Lower leg skin (tissue), 4 donors: ENCODE measurements around the gene F13A1. TPM values are rescaled to one million over a fixed set of nuclear protein-coding genes. Genes with fewer than 3 reads are reported as not detected.

Experiments used
- DNase-seq, 2 donors: peaks; one replicate each; pipeline ENCODE4 v3.0.0-alpha.2; 2019; ENCODE audit warnings: low spot score in 2 of 2
- H3K4me3 ChIP-seq: fragments of 200-600 bp; sonication (generic); 2 replicates; pipeline ENCODE4 v1.5.1; 2017; ENCODE audit warnings: mild to moderate bottlenecking, low read depth; ENCODE audit not compliant: poor library complexity, severe bottlenecking
- POLR2A ChIP-seq, 2 donors: fragments of 450-650 bp; IDR thresholded peaks; one replicate each; pipeline ENCODE4 v1.6.1; 2016 to 2017; ENCODE audit warnings: antibody characterized with exemption in 2 of 2, mild to moderate bottlenecking in 1 of 2, moderate library complexity in 1 of 2
- WGBS, 2 donors: methylation state at CpG; one replicate each; pipeline ENCODE4 v1.1.5; 2018; 5-methylcytosine and 5-hydroxymethylcytosine counted together
- intact Hi-C: fragments of 100-400 bp; cut with DNase I; formaldehyde crosslinking; loops from one replicate; pipeline ENCODE4 v1.15.0; 2023; ENCODE audit warnings: low total_unique reads
- total RNA-seq, 4 donors: library from RNA; depleted of rRNA; stranded (reverse); fragments of >200 nt; gene quantifications; one replicate each; pipeline ENCODE4 v1.1.0, GENCODE V29; 2016
- TF ChIP-seq, protein P1 (sequence below), 3 donors: fragments of 450-650 bp; IDR thresholded peaks; one replicate each; pipeline ENCODE4 v1.5.1; 2016; ENCODE audit warnings: antibody characterized with exemption in 3 of 3, mild to moderate bottlenecking in 3 of 3, moderate library complexity in 2 of 3

The F13A1 gene
- total RNA-seq, 4 donors from 2014 or later: 7.8 to 46.5 (median 16.0) TPM

DNA sequence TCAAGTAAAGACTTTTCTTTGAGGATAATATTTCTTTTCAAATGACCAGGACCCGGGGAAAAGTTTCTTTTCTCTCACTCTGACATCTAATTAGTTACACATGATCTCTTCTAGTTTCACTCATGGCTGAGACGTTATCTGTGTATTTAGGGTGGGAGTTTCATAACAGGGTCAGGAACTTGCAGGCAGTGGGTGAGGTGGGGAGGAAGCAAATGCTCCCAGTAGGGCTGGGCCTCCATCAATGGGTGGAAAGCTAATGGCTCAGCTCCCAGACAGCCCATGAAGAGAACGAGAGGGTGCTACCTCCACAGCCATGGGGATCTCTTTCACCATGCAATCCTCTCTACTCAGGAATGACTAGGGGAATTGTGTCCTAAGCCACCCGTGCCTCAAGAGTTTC lies 119.3 kb downstream of the F13A1 start:
- no peak for DNase-seq
- intact Hi-C loops: no loop called here
- H3K4me3 ChIP-seq: no peak overlapping the region
- no peak for TF ChIP-seq POLR2A (IDR thresholded peaks at IDR 0.05)
- TF ChIP-seq, protein P1, sequence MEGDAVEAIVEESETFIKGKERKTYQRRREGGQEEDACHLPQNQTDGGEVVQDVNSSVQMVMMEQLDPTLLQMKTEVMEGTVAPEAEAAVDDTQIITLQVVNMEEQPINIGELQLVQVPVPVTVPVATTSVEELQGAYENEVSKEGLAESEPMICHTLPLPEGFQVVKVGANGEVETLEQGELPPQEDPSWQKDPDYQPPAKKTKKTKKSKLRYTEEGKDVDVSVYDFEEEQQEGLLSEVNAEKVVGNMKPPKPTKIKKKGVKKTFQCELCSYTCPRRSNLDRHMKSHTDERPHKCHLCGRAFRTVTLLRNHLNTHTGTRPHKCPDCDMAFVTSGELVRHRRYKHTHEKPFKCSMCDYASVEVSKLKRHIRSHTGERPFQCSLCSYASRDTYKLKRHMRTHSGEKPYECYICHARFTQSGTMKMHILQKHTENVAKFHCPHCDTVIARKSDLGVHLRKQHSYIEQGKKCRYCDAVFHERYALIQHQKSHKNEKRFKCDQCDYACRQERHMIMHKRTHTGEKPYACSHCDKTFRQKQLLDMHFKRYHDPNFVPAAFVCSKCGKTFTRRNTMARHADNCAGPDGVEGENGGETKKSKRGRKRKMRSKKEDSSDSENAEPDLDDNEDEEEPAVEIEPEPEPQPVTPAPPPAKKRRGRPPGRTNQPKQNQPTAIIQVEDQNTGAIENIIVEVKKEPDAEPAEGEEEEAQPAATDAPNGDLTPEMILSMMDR (IDR thresholded peaks at IDR 0.05): no peak
- WGBS, 2 donors: 50 to 56% methylated on average over 4 of the region's 4 CpGs

DNA sequence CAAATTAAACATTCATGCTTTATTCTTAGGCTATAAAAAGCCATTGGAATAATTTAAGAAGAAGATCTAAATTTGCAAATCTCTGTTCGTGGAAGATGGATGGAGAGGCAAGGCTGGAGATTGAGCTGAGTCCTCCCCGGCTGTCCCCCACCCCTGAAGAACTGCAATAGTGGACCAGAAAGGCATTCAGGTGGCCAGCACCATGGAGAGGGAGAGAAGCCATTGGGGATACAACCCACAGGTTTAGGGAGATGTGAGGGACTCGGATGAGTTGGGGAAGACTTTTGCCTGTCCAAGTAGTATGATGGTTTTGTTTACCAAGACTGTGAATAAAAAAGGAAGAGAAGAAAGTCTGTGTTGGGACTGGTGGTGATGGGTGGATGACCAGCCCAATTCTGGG lies 120.8 kb downstream of the F13A1 start:
- intact Hi-C loops: no loop called here
- TF ChIP-seq, protein P1 (IDR thresholded peaks at IDR 0.05): no peak
- no peak for TF ChIP-seq POLR2A (IDR thresholded peaks at IDR 0.05)
- no peak overlapping the region for H3K4me3 ChIP-seq
- DNase-seq: no peak
- 93 to 94% methylated on average over 3 of the region's 3 CpGs for WGBS, 2 donors

DNA sequence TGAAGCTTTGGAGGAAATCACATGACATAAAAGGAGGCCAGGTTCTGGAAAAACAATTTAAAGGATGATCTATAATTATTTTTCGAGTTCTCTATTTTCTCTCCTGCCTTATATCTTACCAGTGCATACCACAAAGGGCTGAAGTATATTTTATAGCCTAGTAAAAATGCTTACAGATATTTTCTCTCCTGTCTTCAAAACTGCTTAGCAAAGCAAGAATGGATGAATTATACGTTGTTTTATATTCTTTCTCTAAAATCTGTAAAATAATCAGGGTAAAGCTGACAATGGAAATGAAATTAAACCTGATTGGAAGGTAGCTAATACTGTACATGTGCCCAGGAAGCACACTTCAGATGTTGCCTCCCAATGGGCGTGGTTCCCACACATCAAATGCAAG lies 123.7 kb downstream of the F13A1 start:
- no peak for TF ChIP-seq POLR2A (IDR thresholded peaks at IDR 0.05)
- TF ChIP-seq, protein P1 (IDR thresholded peaks at IDR 0.05): no peak
- H3K4me3 ChIP-seq: no peak overlapping the region
- DNase-seq: no peak
- WGBS, 2 donors: 55 to 66% methylated on average over 3 of the region's 3 CpGs
- intact Hi-C loops: no loop called here

DNA sequence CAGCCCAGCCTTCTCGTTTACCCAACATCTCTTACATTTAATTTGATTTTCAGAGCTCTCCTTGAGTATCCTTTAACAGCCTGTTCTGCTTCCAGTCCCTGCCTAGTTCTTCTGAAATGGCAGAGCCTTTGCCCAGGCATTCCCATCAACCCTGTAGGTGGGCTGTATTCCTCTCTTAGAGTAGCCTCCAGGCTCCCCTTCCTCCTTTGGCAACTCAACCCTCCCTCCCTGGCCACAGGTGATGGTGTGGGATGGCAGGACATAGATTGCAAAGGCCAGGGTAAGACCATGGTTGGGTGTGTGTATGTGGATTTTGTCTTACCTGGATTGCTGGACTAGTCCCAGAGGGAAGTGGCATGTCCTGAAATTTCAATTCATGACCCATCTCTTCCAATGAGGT lies 125.4 kb downstream of the F13A1 start:
- TF ChIP-seq, protein P1 (IDR thresholded peaks at IDR 0.05): no peak
- no peak for TF ChIP-seq POLR2A (IDR thresholded peaks at IDR 0.05)
- intact Hi-C loops: no loop called here
- H3K4me3 ChIP-seq: no peak overlapping the region
- WGBS, 2 donors: 88 to 100% methylated on average over 1 of the region's 1 CpG
- no peak for DNase-seq

DNA sequence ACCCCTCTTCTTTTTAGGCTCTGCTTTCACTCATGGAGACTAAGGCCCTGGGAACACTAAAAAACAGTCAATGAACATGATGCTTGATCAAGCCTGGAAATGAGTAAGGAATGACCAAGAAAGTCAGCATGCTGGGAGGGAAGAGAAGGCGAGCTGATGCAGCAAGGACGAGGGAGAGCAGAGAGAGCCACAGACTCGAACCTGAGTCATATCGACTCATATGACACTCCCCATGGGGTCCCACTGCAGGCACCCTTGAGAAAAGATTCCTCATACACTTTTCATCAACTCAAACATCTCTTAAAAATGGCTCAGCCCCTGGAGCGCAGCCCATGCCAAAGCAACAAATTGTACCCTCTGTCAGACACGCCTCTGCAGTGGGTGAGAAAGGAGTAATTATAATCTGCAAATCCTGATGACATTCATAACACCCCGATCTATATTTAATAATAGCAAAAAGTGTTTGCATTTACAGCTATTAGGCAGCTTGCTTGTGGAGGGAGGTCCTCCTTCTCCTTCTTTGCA lies 127.2 kb downstream of the F13A1 start:
- DNase-seq: no peak
- intact Hi-C loops: no loop called here
- 76 to 81% methylated on average over 7 of the region's 7 CpGs for WGBS, 2 donors
- TF ChIP-seq, protein P1 (IDR thresholded peaks at IDR 0.05): no peak
- no peak for TF ChIP-seq POLR2A (IDR thresholded peaks at IDR 0.05)
- no peak overlapping the region for H3K4me3 ChIP-seq

DNA sequence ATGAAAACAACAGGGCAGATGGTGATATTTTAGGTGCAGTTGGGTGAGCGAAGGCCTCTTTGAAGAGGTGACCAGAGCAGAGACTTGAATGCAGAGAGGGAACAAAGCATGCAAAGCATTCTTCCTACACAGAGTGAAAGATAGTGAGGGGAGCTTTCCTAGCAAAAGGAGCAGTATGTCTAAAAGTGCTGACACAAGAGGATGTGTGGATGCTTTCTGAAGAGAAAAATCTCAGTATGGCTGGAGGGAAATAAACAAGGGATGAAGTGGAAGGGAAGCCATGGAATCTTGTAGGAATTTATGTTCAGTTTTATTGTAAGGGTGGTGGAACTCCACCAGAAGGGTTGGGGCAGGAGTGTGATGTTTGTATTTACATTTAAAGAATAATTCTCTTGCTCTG lies 128.6 kb downstream of the F13A1 start:
- intact Hi-C loops: no loop called here

More for the DNA sequence above, 128.6 kb downstream of the F13A1 start:
- WGBS, 2 donors: 89 to 94% methylated on average over 1 of the region's 1 CpG
- TF ChIP-seq, protein P1 (IDR thresholded peaks at IDR 0.05): no peak
- TF ChIP-seq POLR2A (IDR thresholded peaks at IDR 0.05): no peak
- H3K4me3 ChIP-seq: no peak overlapping the region
- no peak for DNase-seq
